Measurements from ENCODE around the gene PCCA.

DNA sequence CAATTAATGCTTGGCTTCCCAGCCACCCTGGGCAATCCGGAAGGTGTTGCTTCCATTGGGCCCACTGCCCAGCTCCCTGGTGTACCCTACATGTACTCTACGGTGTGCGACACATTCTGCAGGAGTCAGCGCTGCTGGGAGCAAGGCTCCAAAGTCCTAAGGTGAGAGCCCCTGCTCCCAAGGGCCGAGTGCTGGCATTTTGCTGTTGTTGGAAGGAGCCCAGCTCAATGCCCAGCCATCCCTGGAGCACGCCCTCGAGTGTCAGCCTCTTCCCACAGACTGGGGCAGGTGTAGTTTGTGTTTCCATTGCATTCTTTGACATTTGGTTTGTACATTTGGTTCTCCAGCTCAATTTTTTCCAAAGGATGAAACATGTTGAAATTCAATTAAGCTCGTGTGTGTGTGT, 435.1 kb downstream of the PCCA start:
- TF ChIP-seq, protein P1, sequence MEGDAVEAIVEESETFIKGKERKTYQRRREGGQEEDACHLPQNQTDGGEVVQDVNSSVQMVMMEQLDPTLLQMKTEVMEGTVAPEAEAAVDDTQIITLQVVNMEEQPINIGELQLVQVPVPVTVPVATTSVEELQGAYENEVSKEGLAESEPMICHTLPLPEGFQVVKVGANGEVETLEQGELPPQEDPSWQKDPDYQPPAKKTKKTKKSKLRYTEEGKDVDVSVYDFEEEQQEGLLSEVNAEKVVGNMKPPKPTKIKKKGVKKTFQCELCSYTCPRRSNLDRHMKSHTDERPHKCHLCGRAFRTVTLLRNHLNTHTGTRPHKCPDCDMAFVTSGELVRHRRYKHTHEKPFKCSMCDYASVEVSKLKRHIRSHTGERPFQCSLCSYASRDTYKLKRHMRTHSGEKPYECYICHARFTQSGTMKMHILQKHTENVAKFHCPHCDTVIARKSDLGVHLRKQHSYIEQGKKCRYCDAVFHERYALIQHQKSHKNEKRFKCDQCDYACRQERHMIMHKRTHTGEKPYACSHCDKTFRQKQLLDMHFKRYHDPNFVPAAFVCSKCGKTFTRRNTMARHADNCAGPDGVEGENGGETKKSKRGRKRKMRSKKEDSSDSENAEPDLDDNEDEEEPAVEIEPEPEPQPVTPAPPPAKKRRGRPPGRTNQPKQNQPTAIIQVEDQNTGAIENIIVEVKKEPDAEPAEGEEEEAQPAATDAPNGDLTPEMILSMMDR (IDR thresholded peaks at IDR 0.05): no peak
- TF ChIP-seq POLR2A (IDR thresholded peaks at IDR 0.05): no peak

Measured in breast epithelium (tissue), 3 donors.